Thyroid gland (tissue), 4 donors: Measurements from ENCODE around the gene SYT13. TPM values are rescaled to one million over a fixed set of nuclear protein-coding genes. Genes with fewer than 3 reads are reported as not detected.

Experiments used
- DNase-seq, 2 donors: peaks; one replicate each; pipeline ENCODE4 v3.0.0-alpha.2; 2019
- H3K27ac ChIP-seq, 3 donors: fragments of 200-600 bp; sonication (generic); 1 replicate in 2 of 3; 2 replicates in 1 of 3; pipeline ENCODE4 v1.5.1; 2016 to 2019; ENCODE audit warnings: mild to moderate bottlenecking in 1 of 3, moderate library complexity in 1 of 3
- H3K27me3 ChIP-seq: fragments of 200-600 bp; sonication (generic); one replicate; pipeline ENCODE4 v1.5.1; 2019
- H3K36me3 ChIP-seq, 2 donors: fragments of 200-600 bp; sonication (generic); one replicate each; pipeline ENCODE4 v1.5.1; 2016 to 2019
- H3K4me1 ChIP-seq, 2 donors: fragments of 200-600 bp; sonication (generic); one replicate each; pipeline ENCODE4 v1.5.1; 2017 to 2019
- H3K4me3 ChIP-seq, 3 donors: fragments of 200-600 bp; sonication (generic); replicated peaks in 1 of 3; 1 replicate in 2 of 3; 2 replicates in 1 of 3; pipeline ENCODE4 v1.5.1; 2016; ENCODE audit warnings: mild to moderate bottlenecking in 1 of 3
- H3K9me3 ChIP-seq: fragments of 200-600 bp; sonication (generic); one replicate; pipeline ENCODE4 v1.5.1; 2017
- POLR2A ChIP-seq, 2 donors: fragments of 450-650 bp; IDR thresholded peaks; one replicate each; pipeline ENCODE4 v1.6.1; 2017; ENCODE audit warnings: antibody characterized with exemption in 2 of 2, mild to moderate bottlenecking in 2 of 2, moderate library complexity in 1 of 2
- WGBS, 2 donors: methylation state at CpG; one replicate each; pipeline ENCODE4 v1.1.5; 2017; 5-methylcytosine and 5-hydroxymethylcytosine counted together
- intact Hi-C: fragments of 100-400 bp; cut with DNase I; formaldehyde crosslinking; loops from one replicate; pipeline ENCODE4 v1.15.1; 2023
- total RNA-seq, 4 donors: library from RNA; depleted of rRNA; stranded (reverse); fragments of >200 nt; gene quantifications; one replicate each; pipeline ENCODE4 v1.2.3, GENCODE V29; 2016
- TF ChIP-seq, protein P1 (sequence below), 6 experiments: fragments of 200-600 bp in 3 of 6; fragments of 450-650 bp in 3 of 6; sonication (generic) in 3 of 6; IDR thresholded peaks; one replicate each; pipeline ENCODE4 v1.5.1; 2016 to 2019; ENCODE audit warnings: antibody characterized with exemption in 6 of 6, mild to moderate bottlenecking in 2 of 6, inconsistent platforms in 1 of 6, moderate library complexity in 1 of 6

SYT13 gene
- total RNA-seq, 4 donors from 2014 or later, result 1.6 to 12.7 (median 4.3) TPM

DNA sequence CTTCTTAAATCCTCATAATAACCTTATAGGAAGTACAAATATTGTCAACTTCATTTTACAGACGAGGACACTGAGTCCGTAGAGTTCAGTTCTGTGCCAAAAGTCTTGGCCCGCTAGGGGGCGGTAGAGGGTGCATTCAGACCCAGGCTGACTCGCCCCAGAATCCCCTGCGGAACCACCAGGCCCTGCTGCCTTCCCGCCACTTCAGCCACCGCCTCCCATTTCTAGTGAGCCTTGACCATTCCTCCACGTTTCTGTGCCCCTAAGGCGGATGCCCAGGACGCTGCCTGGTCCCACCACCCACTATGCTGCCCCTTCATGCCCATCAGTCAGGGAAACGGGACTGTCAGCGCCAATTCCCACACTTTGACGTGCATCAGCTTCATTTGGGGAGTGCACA is 19.1 kb downstream of the SYT13 start:
- no peaks in the 10 kb centered on the region for H3K27me3 ChIP-seq
- no peaks in the 10 kb centered on the region for H3K9me3 ChIP-seq
- H3K27ac ChIP-seq, result no peak overlapping the region
- no peak for DNase-seq
- intact Hi-C loops, result no loop called here
- 65 to 78% methylated on average over 14 of the region's 14 CpGs for WGBS, 2 donors
- no peaks in the 10 kb centered on the region for H3K4me1 ChIP-seq
- H3K36me3 ChIP-seq, result no peaks in the 10 kb centered on the region
- TF ChIP-seq, protein P1, sequence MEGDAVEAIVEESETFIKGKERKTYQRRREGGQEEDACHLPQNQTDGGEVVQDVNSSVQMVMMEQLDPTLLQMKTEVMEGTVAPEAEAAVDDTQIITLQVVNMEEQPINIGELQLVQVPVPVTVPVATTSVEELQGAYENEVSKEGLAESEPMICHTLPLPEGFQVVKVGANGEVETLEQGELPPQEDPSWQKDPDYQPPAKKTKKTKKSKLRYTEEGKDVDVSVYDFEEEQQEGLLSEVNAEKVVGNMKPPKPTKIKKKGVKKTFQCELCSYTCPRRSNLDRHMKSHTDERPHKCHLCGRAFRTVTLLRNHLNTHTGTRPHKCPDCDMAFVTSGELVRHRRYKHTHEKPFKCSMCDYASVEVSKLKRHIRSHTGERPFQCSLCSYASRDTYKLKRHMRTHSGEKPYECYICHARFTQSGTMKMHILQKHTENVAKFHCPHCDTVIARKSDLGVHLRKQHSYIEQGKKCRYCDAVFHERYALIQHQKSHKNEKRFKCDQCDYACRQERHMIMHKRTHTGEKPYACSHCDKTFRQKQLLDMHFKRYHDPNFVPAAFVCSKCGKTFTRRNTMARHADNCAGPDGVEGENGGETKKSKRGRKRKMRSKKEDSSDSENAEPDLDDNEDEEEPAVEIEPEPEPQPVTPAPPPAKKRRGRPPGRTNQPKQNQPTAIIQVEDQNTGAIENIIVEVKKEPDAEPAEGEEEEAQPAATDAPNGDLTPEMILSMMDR (IDR thresholded peaks at IDR 0.05), result peak in 1 of 6 experiments; percentile 25
- TF ChIP-seq POLR2A (IDR thresholded peaks at IDR 0.05), result no peak
- H3K4me3 ChIP-seq, result no peak overlapping the region

DNA sequence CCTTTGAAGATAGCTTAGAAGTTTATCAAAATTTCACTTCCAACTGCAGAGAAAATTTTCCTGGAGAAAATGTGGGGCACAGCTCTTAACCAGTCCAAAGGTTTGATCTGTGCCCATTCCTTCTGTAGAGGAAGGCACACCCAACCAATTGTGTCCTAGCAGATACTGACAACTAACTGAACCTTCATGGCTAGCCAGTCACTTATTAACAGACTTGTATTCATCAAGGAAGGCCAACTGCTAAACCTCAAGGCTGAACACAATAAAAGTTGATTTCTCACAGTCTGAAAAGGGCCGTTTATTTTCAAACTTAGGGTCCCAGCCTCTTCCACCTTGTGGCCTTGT is 19.5 kb downstream of the SYT13 start:
- intact Hi-C loops, result no loop called here
- Histone ChIP-seq H3K4me3 (no peak overlapping the region), H3K9me3 (no peaks in the 10 kb centered on the region), H3K27ac (no peak overlapping the region), H3K4me1 (no peaks in the 10 kb centered on the region), H3K36me3 (no peaks in the 10 kb centered on the region), H3K27me3 (no peaks in the 10 kb centered on the region)
- TF ChIP-seq POLR2A (IDR thresholded peaks at IDR 0.05), result no peak
- TF ChIP-seq, protein P1 (IDR thresholded peaks at IDR 0.05), result no peak
- 96 to 100% methylated on average over 1 of the region's 1 CpG for WGBS, 2 donors
- DNase-seq, result no peak

DNA sequence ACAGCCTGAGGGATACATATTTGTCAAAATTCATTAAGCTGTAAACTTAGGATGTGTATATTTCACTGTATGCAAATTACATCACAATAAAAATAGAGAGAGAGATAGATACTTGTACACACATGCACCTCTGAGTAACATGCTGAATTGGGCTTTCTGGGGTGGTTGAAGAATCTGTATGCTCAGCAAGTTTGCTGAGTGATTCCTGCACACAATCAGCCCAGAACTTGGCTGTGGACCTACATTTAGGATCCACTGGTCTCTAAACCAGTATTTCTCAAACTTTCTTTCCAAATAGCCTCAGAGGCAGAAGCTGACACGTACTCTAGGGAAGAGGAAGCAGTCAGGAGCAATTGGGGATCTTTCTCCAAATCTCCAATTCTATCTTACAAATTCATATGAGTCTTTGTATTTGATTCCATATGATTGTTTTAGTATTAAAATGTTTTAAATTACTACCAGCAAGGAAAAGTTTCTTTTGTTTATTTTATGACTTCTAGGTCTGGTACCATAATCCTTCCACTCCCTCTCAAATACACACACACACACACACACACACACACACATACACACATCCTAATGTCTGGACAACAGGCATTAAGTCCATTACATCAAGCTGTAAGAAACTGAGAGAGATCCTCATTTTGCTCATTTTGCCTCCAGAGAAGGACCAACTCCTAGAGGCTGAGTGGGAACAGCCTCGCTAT is 20.0 kb downstream of the SYT13 start:
- H3K27me3 ChIP-seq, result no peaks in the 10 kb centered on the region
- H3K4me3 ChIP-seq, result no peak overlapping the region
- no peaks in the 10 kb centered on the region for H3K36me3 ChIP-seq
- TF ChIP-seq, protein P1 (IDR thresholded peaks at IDR 0.05), result no peak
- no peak for TF ChIP-seq POLR2A (IDR thresholded peaks at IDR 0.05)
- DNase-seq, result no peak
- intact Hi-C loops, result no loop called here
- no peaks in the 10 kb centered on the region for H3K9me3 ChIP-seq
- H3K4me1 ChIP-seq, result no peaks in the 10 kb centered on the region
- 93 to 94% methylated on average over 2 of the region's 2 CpGs for WGBS, 2 donors
- no peak overlapping the region for H3K27ac ChIP-seq

DNA sequence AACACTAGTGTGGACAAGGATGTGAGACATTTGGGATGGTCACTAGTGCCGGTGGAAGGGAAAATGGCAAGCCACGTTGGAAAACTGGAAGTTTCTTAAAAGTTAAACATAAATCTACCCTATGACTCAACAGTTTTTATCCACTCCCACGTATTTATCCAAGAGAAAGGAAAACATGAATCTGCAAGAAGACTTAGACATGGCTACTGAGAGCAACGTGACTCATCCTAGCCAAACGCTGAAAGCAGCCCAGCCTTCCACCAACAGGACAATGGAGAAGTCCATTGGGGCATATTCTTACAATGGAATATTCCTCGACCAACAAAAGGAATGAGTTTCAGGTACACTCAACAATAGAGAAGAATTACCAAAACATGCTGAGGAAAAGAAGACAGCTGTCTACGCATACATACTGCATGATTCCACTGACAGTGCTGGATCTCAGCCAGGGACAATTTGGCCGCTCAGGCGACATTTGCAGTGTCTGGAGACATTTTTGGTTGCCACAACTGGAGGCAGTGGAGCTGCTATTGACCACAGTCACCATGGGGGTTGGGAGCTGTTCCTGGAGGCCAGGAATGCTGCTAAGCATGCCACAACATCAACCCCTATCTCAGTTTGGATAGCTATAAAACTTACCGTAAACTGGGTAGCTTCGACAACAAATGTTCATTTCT is 21.2 kb downstream of the SYT13 start:
- H3K9me3 ChIP-seq, result no peaks in the 10 kb centered on the region
- TF ChIP-seq, protein P1 (IDR thresholded peaks at IDR 0.05), result no peak
- TF ChIP-seq POLR2A (IDR thresholded peaks at IDR 0.05), result no peak
- H3K36me3 ChIP-seq, result no peaks in the 10 kb centered on the region
- no peak for DNase-seq
- no peak overlapping the region for H3K27ac ChIP-seq
- no peaks in the 10 kb centered on the region for H3K27me3 ChIP-seq
- WGBS, 2 donors, result 78 to 81% methylated on average over 11 of the region's 11 CpGs
- intact Hi-C loops, result no loop called here
- no peaks in the 10 kb centered on the region for H3K4me1 ChIP-seq
- no peak overlapping the region for H3K4me3 ChIP-seq

DNA sequence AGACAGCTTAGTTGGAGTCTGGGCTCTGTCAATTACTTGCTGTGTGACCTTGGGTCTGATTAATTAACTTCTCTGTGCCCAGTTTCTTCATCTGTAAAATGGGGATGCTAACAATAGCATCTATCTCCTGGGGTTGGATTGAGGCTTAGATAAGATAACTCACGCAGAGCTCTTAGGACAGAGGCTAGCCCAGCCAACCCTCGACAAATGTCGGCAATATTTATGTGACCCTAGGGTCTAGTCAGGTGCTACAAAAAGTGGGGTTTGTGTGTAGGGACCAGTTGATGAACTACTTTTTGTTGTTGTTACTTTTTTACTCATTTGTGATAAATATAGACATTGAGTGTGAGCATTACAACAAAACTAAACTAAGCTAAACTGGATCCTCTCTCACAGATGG is 22.4 kb downstream of the SYT13 start:
- TF ChIP-seq, protein P1 (IDR thresholded peaks at IDR 0.05), result no peak
- TF ChIP-seq POLR2A (IDR thresholded peaks at IDR 0.05), result no peak
- intact Hi-C loops, result no loop called here
- H3K4me1 ChIP-seq, result no peaks in the 10 kb centered on the region
- no peak overlapping the region for H3K4me3 ChIP-seq
- no peak overlapping the region for H3K27ac ChIP-seq
- no peaks in the 10 kb centered on the region for H3K27me3 ChIP-seq
- DNase-seq, result no peak
- WGBS, 2 donors, result 94 to 95% methylated on average over 3 of the region's 3 CpGs
- H3K36me3 ChIP-seq, result no peaks in the 10 kb centered on the region
- no peaks in the 10 kb centered on the region for H3K9me3 ChIP-seq
